ENCODE measurements around the gene CCNL2. TPM values are rescaled to one million over a fixed set of nuclear protein-coding genes. Genes with fewer than 3 reads are reported as not detected.
A peak's percentile ranks its signal among the peaks of the same experiment; 100 is the strongest.

The CCNL2 gene
- total and polyA plus RNA-seq, 2 experiments from 2014 or later: 166 to 284 TPM

DNA sequence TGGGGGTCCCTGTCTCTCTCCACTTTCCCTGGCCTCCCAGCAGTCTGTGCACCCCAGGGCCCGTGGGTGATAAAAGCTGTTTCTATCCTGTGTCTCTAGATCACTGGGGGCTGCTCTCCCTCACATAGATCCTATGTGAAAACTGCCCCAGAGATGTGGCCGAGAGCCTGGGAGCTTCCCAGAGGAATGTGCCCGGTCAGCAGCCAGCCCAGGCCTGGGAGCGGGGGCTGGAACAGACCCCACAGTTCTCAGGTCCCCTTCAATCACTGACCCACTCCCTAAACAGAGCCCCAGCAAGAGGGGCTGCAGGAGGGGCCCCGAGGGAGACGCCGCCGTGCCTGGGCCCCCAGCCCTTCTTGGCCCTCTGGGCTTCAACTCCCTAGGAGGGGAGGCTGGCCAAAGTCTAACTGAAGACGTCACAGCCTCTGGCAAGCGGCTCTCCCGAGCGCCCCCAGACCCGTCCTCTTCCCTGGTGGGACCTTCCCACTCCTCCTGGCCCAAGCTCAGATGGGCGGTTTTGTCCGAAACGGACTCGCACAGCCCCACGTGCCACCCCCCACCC lies 41.2 kb downstream of the CCNL2 start:
- Histone ChIP-seq H4K20me1 (ENCODE audit: insufficient read depth, poor library complexity, severe bottlenecking) (peaks cover 16% of the 10 kb centered on the region), H3K79me2 (peaks cover 41% of the 10 kb centered on the region), H3K27me3 (no peaks in the 10 kb centered on the region), H3K4me1 (ENCODE audit: insufficient read depth) (peaks cover 64% of the 10 kb centered on the region), H3K9me3 (ENCODE audit: low read depth) (no peaks in the 10 kb centered on the region), H3K4me2 (peak overlapping the region; percentile 90), H3K9me2 (replicated peaks; ENCODE audit: insufficient read depth) (no peaks in the 10 kb centered on the region), H2AFZ (no peak overlapping the region), H3K4me3 (peak overlapping the region; percentile 40), H3K36me3 (replicated peaks; ENCODE audit: insufficient read depth, low read depth) (no peaks in the 10 kb centered on the region), H3K27ac (peak overlapping the region; percentile 97)
- peak; percentile 74 for DNase-seq (ENCODE audit: low spot score)
- TF ChIP-seq, protein P1, sequence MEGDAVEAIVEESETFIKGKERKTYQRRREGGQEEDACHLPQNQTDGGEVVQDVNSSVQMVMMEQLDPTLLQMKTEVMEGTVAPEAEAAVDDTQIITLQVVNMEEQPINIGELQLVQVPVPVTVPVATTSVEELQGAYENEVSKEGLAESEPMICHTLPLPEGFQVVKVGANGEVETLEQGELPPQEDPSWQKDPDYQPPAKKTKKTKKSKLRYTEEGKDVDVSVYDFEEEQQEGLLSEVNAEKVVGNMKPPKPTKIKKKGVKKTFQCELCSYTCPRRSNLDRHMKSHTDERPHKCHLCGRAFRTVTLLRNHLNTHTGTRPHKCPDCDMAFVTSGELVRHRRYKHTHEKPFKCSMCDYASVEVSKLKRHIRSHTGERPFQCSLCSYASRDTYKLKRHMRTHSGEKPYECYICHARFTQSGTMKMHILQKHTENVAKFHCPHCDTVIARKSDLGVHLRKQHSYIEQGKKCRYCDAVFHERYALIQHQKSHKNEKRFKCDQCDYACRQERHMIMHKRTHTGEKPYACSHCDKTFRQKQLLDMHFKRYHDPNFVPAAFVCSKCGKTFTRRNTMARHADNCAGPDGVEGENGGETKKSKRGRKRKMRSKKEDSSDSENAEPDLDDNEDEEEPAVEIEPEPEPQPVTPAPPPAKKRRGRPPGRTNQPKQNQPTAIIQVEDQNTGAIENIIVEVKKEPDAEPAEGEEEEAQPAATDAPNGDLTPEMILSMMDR (IDR thresholded peaks at IDR 0.05; ENCODE audit: poor library complexity): no peak
- no peak for TF ChIP-seq EZH2 (IDR thresholded peaks at IDR 0.05; ENCODE audit: borderline replicate concordance)
- no peak for TF ChIP-seq EZH2phosphoT487 (IDR thresholded peaks at IDR 0.05; ENCODE audit: low read depth, severe bottlenecking, unreplicated experiment)
- 13% methylated on average over 14 of the region's 18 CpGs for WGBS (ENCODE audit: low lambda C conversion rate, missing lambda C conversion rate)

DNA sequence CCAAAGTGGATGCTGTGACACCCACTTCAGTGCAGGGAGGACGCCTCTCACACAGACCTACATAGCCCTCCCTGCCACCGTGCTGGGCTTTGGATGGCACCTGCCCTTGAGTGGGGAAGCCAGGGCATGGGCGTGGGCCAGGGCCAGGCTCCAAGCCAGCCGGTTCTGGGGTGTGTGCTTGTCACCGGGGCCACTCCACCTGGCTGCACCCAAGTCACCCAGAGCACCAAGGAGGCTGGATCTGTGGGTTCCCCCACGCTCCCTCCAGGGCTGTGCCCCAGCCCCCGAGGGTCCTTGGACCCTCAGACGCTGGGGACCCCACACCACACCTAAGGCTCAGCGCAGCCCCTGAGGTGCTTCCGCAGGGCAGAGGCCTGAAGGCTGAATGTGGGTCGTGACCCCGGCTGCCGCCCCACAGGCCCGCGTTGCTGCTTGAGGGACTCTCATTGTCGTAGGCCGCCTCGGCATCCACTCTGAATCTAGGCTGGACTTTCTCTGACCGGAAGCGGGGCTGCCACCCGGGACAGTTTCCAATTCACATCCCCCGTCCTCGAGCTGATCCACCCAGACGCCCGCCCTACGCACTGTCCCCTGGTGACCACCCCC lies 42.2 kb downstream of the CCNL2 start:
- Histone ChIP-seq H3K27me3 (no peaks in the 10 kb centered on the region), H3K9me2 (replicated peaks; ENCODE audit: insufficient read depth) (no peaks in the 10 kb centered on the region), H3K4me2 (peak overlapping the region; percentile 90), H3K4me1 (ENCODE audit: insufficient read depth) (peaks cover 60% of the 10 kb centered on the region), H3K9me3 (ENCODE audit: low read depth) (no peaks in the 10 kb centered on the region), H4K20me1 (ENCODE audit: insufficient read depth, poor library complexity, severe bottlenecking) (peaks cover 16% of the 10 kb centered on the region), H3K27ac (peak overlapping the region; percentile 97), H3K36me3 (replicated peaks; ENCODE audit: insufficient read depth, low read depth) (no peaks in the 10 kb centered on the region), H2AFZ (no peak overlapping the region), H3K79me2 (peaks cover 41% of the 10 kb centered on the region), H3K4me3 (peak overlapping the region; percentile 40)
- WGBS (ENCODE audit: low lambda C conversion rate, missing lambda C conversion rate): 62% methylated on average over 20 of the region's 26 CpGs
- DNase-seq (ENCODE audit: low spot score): no peak
- TF ChIP-seq EZH2phosphoT487 (IDR thresholded peaks at IDR 0.05; ENCODE audit: low read depth, severe bottlenecking, unreplicated experiment): no peak
- TF ChIP-seq, protein P1 (IDR thresholded peaks at IDR 0.05; ENCODE audit: poor library complexity): no peak

DNA sequence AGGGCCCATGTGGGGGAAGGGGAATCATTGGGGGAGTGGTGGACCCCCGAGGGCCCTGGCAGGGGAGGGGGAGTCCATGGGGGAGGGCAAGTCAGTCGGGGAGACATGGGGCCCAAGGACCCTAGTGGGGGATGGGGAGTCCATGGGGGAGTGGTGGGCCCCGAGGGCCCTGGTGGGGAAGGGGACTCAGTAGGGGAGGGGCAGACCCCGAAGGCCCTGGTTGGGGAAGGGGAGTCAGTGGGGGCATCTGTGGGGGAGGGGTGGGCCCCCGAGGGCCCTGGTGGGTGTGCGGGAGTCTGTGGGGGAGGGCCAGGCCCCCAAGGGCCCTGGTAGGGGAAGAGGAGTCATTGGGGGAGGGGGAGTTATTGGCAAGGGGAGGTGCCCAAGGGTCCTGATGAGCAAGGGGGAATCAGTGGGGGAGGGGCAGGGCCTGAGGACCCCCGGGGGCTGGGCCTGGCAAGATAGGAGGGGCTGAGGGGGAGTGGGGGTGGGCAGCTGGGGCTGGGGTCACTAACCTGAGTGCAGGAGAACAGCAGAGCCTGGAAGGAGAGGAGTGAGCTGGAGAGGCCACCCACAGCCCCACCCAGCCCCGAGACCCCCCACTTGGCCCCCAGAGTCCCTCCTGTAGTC lies 42.9 kb downstream of the CCNL2 start:
- no peaks in the 10 kb centered on the region for H3K36me3 ChIP-seq (replicated peaks; ENCODE audit: insufficient read depth, low read depth)
- DNase-seq (ENCODE audit: low spot score): no peak
- peaks cover 16% of the 10 kb centered on the region for H4K20me1 ChIP-seq (ENCODE audit: insufficient read depth, poor library complexity, severe bottlenecking)
- TF ChIP-seq EZH2phosphoT487 (IDR thresholded peaks at IDR 0.05; ENCODE audit: low read depth, severe bottlenecking, unreplicated experiment) (no peak), EZH2 (IDR thresholded peaks at IDR 0.05; ENCODE audit: borderline replicate concordance) (no peak)
- TF ChIP-seq, protein P1 (IDR thresholded peaks at IDR 0.05; ENCODE audit: poor library complexity): no peak
- H3K9me2 ChIP-seq (replicated peaks; ENCODE audit: insufficient read depth): no peaks in the 10 kb centered on the region
- no CpG with 5 or more reads among the region's 8 CpGs for WGBS (ENCODE audit: low lambda C conversion rate, missing lambda C conversion rate)
- peak overlapping the region; percentile 90 for H3K4me2 ChIP-seq
- no peaks in the 10 kb centered on the region for H3K27me3 ChIP-seq
- H3K27ac ChIP-seq: peak overlapping the region; percentile 97
- no peak overlapping the region for H2AFZ ChIP-seq
- no peak overlapping the region for H3K4me3 ChIP-seq
- H3K79me2 ChIP-seq: peaks cover 41% of the 10 kb centered on the region
- no peaks in the 10 kb centered on the region for H3K9me3 ChIP-seq (ENCODE audit: low read depth)
- peaks cover 55% of the 10 kb centered on the region for H3K4me1 ChIP-seq (ENCODE audit: insufficient read depth)

All from hepatocyte (in vitro differentiated cells).